SKM-1 treated with dmso at 0.1 percent for 144 hours (cell line): Measurements from ENCODE around the gene NNMT.

Experiments
- DNase-seq: peaks from one replicate; lab custom pipeline; 2025; ENCODE audit not compliant: unreplicated experiment; lab: John Stamatoyannopoulos, UW

Gene NNMT

GRCh38 chr11:114282488-114282887, 13.7 kb upstream of the NNMT start:
- no peak for DNase-seq

- no peak for DNase-seq
Observed at GRCh38 chr11:114283422-114283821, 12.8 kb upstream of the NNMT start.

- DNase-seq: no peak
Observed at GRCh38 chr11:114284021-114284420, 12.2 kb upstream of the NNMT start.

- DNase-seq: no peak
Observed at GRCh38 chr11:114284914-114285313, 11.3 kb upstream of the NNMT start.

GRCh38 chr11:114285599-114285998, 10.6 kb upstream of the NNMT start:
- no peak for DNase-seq

- DNase-seq: no peak
Observed at GRCh38 chr11:114286229-114286628, 10.0 kb upstream of the NNMT start.

GRCh38 chr11:114287154-114287553, 9.0 kb upstream of the NNMT start:
- DNase-seq: no peak

GRCh38 chr11:114288136-114288535, 8.1 kb upstream of the NNMT start:
- DNase-seq: no peak

GRCh38 chr11:114289779-114290178, 6.4 kb upstream of the NNMT start:
- DNase-seq: no peak

- no peak for DNase-seq
Observed at GRCh38 chr11:114290503-114291235, 5.5 kb upstream of the NNMT start.

GRCh38 chr11:114291381-114291780, 4.8 kb upstream of the NNMT start:
- DNase-seq: no peak

- DNase-seq: no peak
Observed at GRCh38 chr11:114291842-114292680, 4.1 kb upstream of the NNMT start.

- DNase-seq: no peak
Observed at GRCh38 chr11:114293201-114293711, 2.9 kb upstream of the NNMT start.

GRCh38 chr11:114296605-114297372, 590 bp downstream of the NNMT start:
- no peak for DNase-seq

GRCh38 chr11:114297806-114298709, 1.9 kb downstream of the NNMT start:
- DNase-seq: no peak

- no peak for DNase-seq
Observed at GRCh38 chr11:114298710-114299109, 2.5 kb downstream of the NNMT start.

- no peak for DNase-seq
Observed at GRCh38 chr11:114301088-114301487, 4.9 kb downstream of the NNMT start.

- no peak for DNase-seq
Observed at GRCh38 chr11:114301927-114302326, 5.7 kb downstream of the NNMT start.

- no peak for DNase-seq
Observed at GRCh38 chr11:114302663-114303062, 6.5 kb downstream of the NNMT start.

GRCh38 chr11:114304065-114304464, 7.9 kb downstream of the NNMT start:
- DNase-seq: no peak
